H9 (cell line): ENCODE results near the gene UBE2D2. TPM values are rescaled to one million over a fixed set of nuclear protein-coding genes. Genes with fewer than 3 reads are reported as not detected.
"Not testable (repeated sequence)": the region's sequence is repeated elsewhere in the genome, so short reads cannot be mapped to it uniquely, and the experiment has no call there.

Source experiments
- DNase-seq: peaks from one replicate; pipeline ENCODE4 v3.0.0-alpha.2; 2017
- H2AFZ ChIP-seq: one replicate; pipeline ENCODE4 v1.6.1; 2013; ENCODE audit warnings: mild to moderate bottlenecking, low read length, control low read depth, moderate library complexity
- H2AK5ac ChIP-seq: 2 replicates; pipeline ENCODE4 v1.6.1; 2013; ENCODE audit warnings: low read length, control low read depth, mixed read lengths; ENCODE audit not compliant: insufficient read length
- H2BK120ac ChIP-seq: one replicate; pipeline ENCODE4 v1.6.1; 2013; ENCODE audit warnings: low read depth, mild to moderate bottlenecking, low read length, control low read depth, inconsistent platforms; ENCODE audit not compliant: poor library complexity, severe bottlenecking
- H2BK12ac ChIP-seq: 2 replicates; pipeline ENCODE4 v1.6.1; 2013; ENCODE audit warnings: low read length, control low read depth, mixed read lengths, low read depth; ENCODE audit not compliant: insufficient read length
- H2BK15ac ChIP-seq: 2 replicates; pipeline ENCODE4 v1.6.1; 2013; ENCODE audit warnings: low read depth, low read length, control low read depth
- H2BK20ac ChIP-seq: one replicate; pipeline ENCODE4 v1.6.1; 2013; ENCODE audit warnings: low read depth, mild to moderate bottlenecking, low read length, control low read depth, inconsistent platforms; ENCODE audit not compliant: poor library complexity, severe bottlenecking
- H2BK5ac ChIP-seq: 2 replicates; pipeline ENCODE4 v1.6.1; 2013; ENCODE audit warnings: low read length, control low read depth, mixed read lengths; ENCODE audit not compliant: insufficient read length
- H3K14ac ChIP-seq: 2 replicates; pipeline ENCODE4 v1.6.1; 2013; ENCODE audit warnings: low read length, control low read depth; ENCODE audit not compliant: insufficient read depth
- H3K18ac ChIP-seq: 2 replicates; pipeline ENCODE4 v1.6.1; 2013; ENCODE audit warnings: low read depth, mild to moderate bottlenecking, mixed read lengths, low read length, control low read depth; ENCODE audit not compliant: insufficient read length
- H3K23ac ChIP-seq: 2 replicates; pipeline ENCODE4 v1.6.1; 2013; ENCODE audit warnings: low read length, control low read depth, mixed read lengths, low read depth; ENCODE audit not compliant: insufficient read length
- H3K23me2 ChIP-seq: 2 replicates; pipeline ENCODE4 v1.6.1; 2013; ENCODE audit warnings: low read depth, mild to moderate bottlenecking, mixed read lengths, low read length, control low read depth; ENCODE audit not compliant: insufficient read length, poor library complexity, severe bottlenecking
- H3K27ac ChIP-seq: 2 replicates; pipeline ENCODE4 v1.5.1; 2013; ENCODE audit warnings: low read length, control low read depth, mixed read lengths, low read depth; ENCODE audit not compliant: insufficient read length
- H3K27me3 ChIP-seq: 2 replicates; pipeline ENCODE4 v1.6.1; 2013; ENCODE audit warnings: low read length, control low read depth, inconsistent platforms; ENCODE audit not compliant: insufficient read depth
- H3K4ac ChIP-seq: 2 replicates; pipeline ENCODE4 v1.6.1; 2013; ENCODE audit warnings: low read depth, mild to moderate bottlenecking, control low read depth, inconsistent platforms, low read length, moderate library complexity
- H3K4me1 ChIP-seq: 2 replicates; pipeline ENCODE4 v1.6.1; 2013; ENCODE audit warnings: low read length, control low read depth, inconsistent platforms; ENCODE audit not compliant: insufficient read depth
- H3K4me2 ChIP-seq: 2 replicates; pipeline ENCODE4 v1.6.1; 2013; ENCODE audit warnings: low read length, control low read depth, mixed read lengths; ENCODE audit not compliant: insufficient read length, insufficient read depth
- H3K56ac ChIP-seq: 2 replicates; pipeline ENCODE4 v1.6.1; 2013; ENCODE audit warnings: low read depth, mild to moderate bottlenecking, mixed read lengths, low read length, control low read depth; ENCODE audit not compliant: insufficient read length
- H3K79me1 ChIP-seq: 2 replicates; pipeline ENCODE4 v1.6.1; 2013; ENCODE audit warnings: low read depth, mild to moderate bottlenecking, moderate library complexity, low read length, control low read depth, inconsistent platforms; ENCODE audit not compliant: insufficient read depth, poor library complexity, severe bottlenecking
- H3K79me2 ChIP-seq: 2 replicates; pipeline ENCODE4 v1.6.1; 2013; ENCODE audit warnings: low read length, control low read depth, inconsistent platforms; ENCODE audit not compliant: insufficient read depth
- H3K9ac ChIP-seq: 2 replicates; pipeline ENCODE4 v1.6.1; 2013; ENCODE audit warnings: low read length, control low read depth, mixed read lengths; ENCODE audit not compliant: insufficient read length; ENCODE audit errors: extremely low read depth
- H3K9me3 ChIP-seq: one replicate; pipeline ENCODE4 v1.6.1; 2013; ENCODE audit warnings: low read depth, low read length, inconsistent platforms; ENCODE audit not compliant: control insufficient read depth
- H3T11ph ChIP-seq: one replicate; pipeline ENCODE4 v1.6.1; 2013; ENCODE audit warnings: mild to moderate bottlenecking, low read length, control low read depth, inconsistent platforms
- H4K20me1 ChIP-seq: one replicate; pipeline ENCODE4 v1.6.1; 2013; ENCODE audit not compliant: control insufficient read depth, insufficient read length, insufficient read depth
- H4K5ac ChIP-seq: 2 replicates; pipeline ENCODE4 v1.6.1; 2013; ENCODE audit warnings: low read depth, mild to moderate bottlenecking, mixed read lengths, low read length, control low read depth; ENCODE audit not compliant: insufficient read length
- H4K8ac ChIP-seq: replicated peaks from 2 replicates; pipeline ENCODE4 v1.6.1; 2013; ENCODE audit warnings: low read length, control low read depth, mixed read lengths, low read depth; ENCODE audit not compliant: insufficient read length
- H4K91ac ChIP-seq: 2 replicates; pipeline ENCODE4 v1.6.1; 2013; ENCODE audit warnings: low read depth, mild to moderate bottlenecking, moderate library complexity, mixed read lengths, low read length, control low read depth; ENCODE audit not compliant: insufficient read length
- H3K27ac Mint-ChIP-seq, 3 experiments: 2 replicates in 2 of 3; 3 replicates in 1 of 3; pipeline ENCODE4 v1.8.0; 2020 to 2021; ENCODE audit warnings: mixed read lengths in 3 of 3, mild to moderate bottlenecking in 1 of 3, moderate library complexity in 1 of 3
- H3K27me3 Mint-ChIP-seq: 2 replicates; pipeline ENCODE4 v1.8.0; 2021; ENCODE audit warnings: low read depth, mild to moderate bottlenecking, moderate library complexity, mixed read lengths
- H3K36me3 Mint-ChIP-seq, 3 experiments: 2 replicates in 2 of 3; 3 replicates in 1 of 3; pipeline ENCODE4 v1.8.0; 2020 to 2021; ENCODE audit warnings: low read depth in 3 of 3, mixed read lengths in 3 of 3; ENCODE audit not compliant: insufficient read depth in 1 of 3
- H3K4me1 Mint-ChIP-seq, 2 experiments: 2 replicates each; pipeline ENCODE4 v1.8.0; 2020; ENCODE audit warnings: mixed read lengths in 2 of 2
- H3K4me3 Mint-ChIP-seq, 2 experiments: 2 replicates in 1 of 2; 3 replicates in 1 of 2; pipeline ENCODE4 v1.8.0; 2020 to 2021; ENCODE audit warnings: mild to moderate bottlenecking in 2 of 2, mixed read lengths in 2 of 2, moderate library complexity in 1 of 2
- H3K9me3 Mint-ChIP-seq, 2 experiments: 2 replicates in 1 of 2; 3 replicates in 1 of 2; pipeline ENCODE4 v1.8.0; 2020; ENCODE audit warnings: mild to moderate bottlenecking in 2 of 2, mixed read lengths in 2 of 2, moderate library complexity in 1 of 2
- WGBS: extraction: QIAGEN DNeasy Blood & Tissue Kit; methylation state at CpG from one replicate; pipeline ENCODE4 v1.1.7; 2013; ENCODE audit warnings: missing lambda C conversion rate, low lambda C conversion rate, mixed read lengths; ENCODE audit not compliant: insufficient read length; ENCODE audit errors: extremely low coverage; 5-methylcytosine and 5-hydroxymethylcytosine counted together
- total RNA-seq: library from RNA; stranded (reverse); gene quantifications from 2 replicates; pipeline ENCODE4 v1.2.1, GENCODE V29; 2021
- TF ChIP-seq, protein P1 (sequence below): fragments of 200-600 bp; sonication (generic); conservative IDR thresholded peaks from 3 replicates; pipeline ENCODE4 v1.8.0; 2021; ENCODE audit warnings: antibody characterized with exemption, mild to moderate bottlenecking

UBE2D2 gene
- total RNA-seq, 1 experiment from 2014 or later: 236 TPM

DNA sequence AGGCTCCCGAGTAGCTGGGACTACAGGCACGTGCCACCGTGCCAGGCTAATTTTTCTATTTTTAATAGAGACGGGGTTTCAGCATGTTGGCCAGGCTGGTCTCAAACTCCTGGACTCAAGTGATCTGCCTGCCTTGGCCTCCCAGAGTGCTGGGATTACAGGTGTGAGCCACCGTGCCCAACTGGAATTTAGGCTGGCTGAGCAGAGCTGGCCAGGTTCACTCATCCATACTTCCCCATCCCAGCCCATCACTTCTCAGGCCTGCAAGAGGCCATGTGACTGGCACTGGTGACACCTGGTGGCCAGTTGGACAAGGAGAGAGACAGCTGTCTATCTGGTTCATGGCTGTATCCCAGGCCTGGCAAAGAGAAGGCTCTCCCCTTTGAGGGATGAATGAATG is 47.7 kb upstream of the UBE2D2 start:
- not testable (repeated sequence) for H3K4me3 Mint-ChIP-seq, H3T11ph ChIP-seq, H2BK5ac ChIP-seq, H3K4me1 ChIP-seq, H3K14ac ChIP-seq, H2BK15ac ChIP-seq, H3K23me2 ChIP-seq, H3K4me2 ChIP-seq, H3K9me3 ChIP-seq, H4K91ac ChIP-seq, H3K27ac Mint-ChIP-seq, H3K18ac ChIP-seq, H2AK5ac ChIP-seq, H4K20me1 ChIP-seq, H2BK20ac ChIP-seq, H4K5ac ChIP-seq, H2BK120ac ChIP-seq, H2BK12ac ChIP-seq, H3K23ac ChIP-seq, H3K9me3 Mint-ChIP-seq, H3K27ac ChIP-seq, H4K8ac ChIP-seq, H3K27me3 Mint-ChIP-seq, H3K9ac ChIP-seq, H3K27me3 ChIP-seq, H3K79me1 ChIP-seq, H2AFZ ChIP-seq, H3K4ac ChIP-seq, H3K79me2 ChIP-seq, H3K56ac ChIP-seq
- peaks cover 17 to 29% (median 17%) of the 10 kb centered on the region in 3 experiments for H3K36me3 Mint-ChIP-seq
- no CpG with 5 or more reads among the region's 5 CpGs for WGBS
- peaks cover 7 to 15% of the 10 kb centered on the region in 2 experiments for H3K4me1 Mint-ChIP-seq
- TF ChIP-seq, protein P1, sequence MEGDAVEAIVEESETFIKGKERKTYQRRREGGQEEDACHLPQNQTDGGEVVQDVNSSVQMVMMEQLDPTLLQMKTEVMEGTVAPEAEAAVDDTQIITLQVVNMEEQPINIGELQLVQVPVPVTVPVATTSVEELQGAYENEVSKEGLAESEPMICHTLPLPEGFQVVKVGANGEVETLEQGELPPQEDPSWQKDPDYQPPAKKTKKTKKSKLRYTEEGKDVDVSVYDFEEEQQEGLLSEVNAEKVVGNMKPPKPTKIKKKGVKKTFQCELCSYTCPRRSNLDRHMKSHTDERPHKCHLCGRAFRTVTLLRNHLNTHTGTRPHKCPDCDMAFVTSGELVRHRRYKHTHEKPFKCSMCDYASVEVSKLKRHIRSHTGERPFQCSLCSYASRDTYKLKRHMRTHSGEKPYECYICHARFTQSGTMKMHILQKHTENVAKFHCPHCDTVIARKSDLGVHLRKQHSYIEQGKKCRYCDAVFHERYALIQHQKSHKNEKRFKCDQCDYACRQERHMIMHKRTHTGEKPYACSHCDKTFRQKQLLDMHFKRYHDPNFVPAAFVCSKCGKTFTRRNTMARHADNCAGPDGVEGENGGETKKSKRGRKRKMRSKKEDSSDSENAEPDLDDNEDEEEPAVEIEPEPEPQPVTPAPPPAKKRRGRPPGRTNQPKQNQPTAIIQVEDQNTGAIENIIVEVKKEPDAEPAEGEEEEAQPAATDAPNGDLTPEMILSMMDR: peak; percentile 85
- DNase-seq: peak; percentile 88
